ENCODE results near the gene PPCDC. TPM values are rescaled to one million over a fixed set of nuclear protein-coding genes. Genes with fewer than 3 reads are reported as not detected.
"Not testable (repeated sequence)": the region's sequence is repeated elsewhere in the genome, so short reads cannot be mapped to it uniquely, and the experiment has no call there.

The PPCDC gene
- total and polyA plus RNA-seq, 4 donors: 7.4 to 9.3 (median 8.4) TPM

GRCh38 chr15:75081150-75081549 is 57.8 kb downstream of the PPCDC start:
- no peak for TF ChIP-seq ZBTB33 (IDR thresholded peaks at IDR 0.05)
- TF ChIP-seq SP1 (IDR thresholded peaks at IDR 0.05): no peak
- no peak for TF ChIP-seq HNF4G (IDR thresholded peaks at IDR 0.05)
- TF ChIP-seq RAD21 (IDR thresholded peaks at IDR 0.05): no peak
- TF ChIP-seq, protein P1, sequence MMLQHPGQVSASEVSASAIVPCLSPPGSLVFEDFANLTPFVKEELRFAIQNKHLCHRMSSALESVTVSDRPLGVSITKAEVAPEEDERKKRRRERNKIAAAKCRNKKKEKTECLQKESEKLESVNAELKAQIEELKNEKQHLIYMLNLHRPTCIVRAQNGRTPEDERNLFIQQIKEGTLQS (IDR thresholded peaks at IDR 0.05): no peak
- H3K27me3 ChIP-seq (ENCODE audit: control insufficient read depth in 4 of 4, insufficient read depth in 4 of 4, low read length in 3 of 4): no peaks in the 10 kb centered on the region
- H3K9ac ChIP-seq (ENCODE audit: low read depth in 1 of 2, low read length in 2 of 2): no peak overlapping the region
- 92% methylated on average over 8 of the region's 8 CpGs for WGBS
- no peak overlapping the region for H3K4me3 ChIP-seq (ENCODE audit: low read depth in 1 of 3, low read length in 3 of 3)
- H3K27ac ChIP-seq (ENCODE audit: low read depth in 1 of 2, low read length in 2 of 2): no peak overlapping the region
- DNase-seq (ENCODE audit: low spot score): no peak
- H3K36me3 ChIP-seq (ENCODE audit: control insufficient read depth in 4 of 4, insufficient read depth in 3 of 4, low read depth in 1 of 4, low read length in 3 of 4): no peaks in the 10 kb centered on the region
- no peaks in the 10 kb centered on the region for H3K4me1 ChIP-seq (ENCODE audit: control insufficient read depth in 4 of 4, insufficient read depth in 4 of 4, low read length in 3 of 4)
- H3K9me3 ChIP-seq (ENCODE audit: control insufficient read depth in 4 of 4, low read length in 3 of 4): peaks cover 0 to 1% (median 0%) of the 10 kb centered on the region in 4 donors

DNA sequence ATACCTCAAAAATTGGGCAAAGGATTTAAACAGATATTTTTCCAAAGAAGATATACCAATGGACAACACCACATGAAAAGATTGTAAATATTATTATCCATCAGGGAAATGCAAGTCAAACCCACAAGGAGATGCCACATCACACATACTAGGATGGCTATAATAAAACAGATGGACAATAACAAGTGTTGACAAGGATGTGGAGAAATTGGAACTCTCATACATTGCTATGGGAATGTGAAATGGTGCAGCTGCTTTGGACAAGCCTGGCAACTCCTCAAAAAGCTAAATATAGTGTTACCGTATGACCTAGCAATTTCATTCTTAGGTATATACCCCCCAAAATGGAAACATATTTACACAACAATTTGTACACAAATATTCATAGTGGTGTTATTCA is 59.3 kb downstream of the PPCDC start:
- 82% methylated on average over 1 of the region's 1 CpG for WGBS
- no peak for DNase-seq (ENCODE audit: low spot score)

GRCh38 chr15:75085708-75086107 is 62.3 kb downstream of the PPCDC start:
- WGBS: 96% methylated on average over 3 of the region's 3 CpGs
- not testable (repeated sequence) for H3K27me3 ChIP-seq (ENCODE audit: control insufficient read depth in 4 of 4, insufficient read depth in 4 of 4, low read length in 3 of 4); H3K9me3 ChIP-seq (ENCODE audit: control insufficient read depth in 4 of 4, low read length in 3 of 4); H3K9ac ChIP-seq (ENCODE audit: low read depth in 1 of 2, low read length in 2 of 2); H3K4me1 ChIP-seq (ENCODE audit: control insufficient read depth in 4 of 4, insufficient read depth in 4 of 4, low read length in 3 of 4); H3K36me3 ChIP-seq (ENCODE audit: control insufficient read depth in 4 of 4, insufficient read depth in 3 of 4, low read depth in 1 of 4, low read length in 3 of 4); H3K27ac ChIP-seq (ENCODE audit: low read depth in 1 of 2, low read length in 2 of 2); H3K4me3 ChIP-seq (ENCODE audit: low read depth in 1 of 3, low read length in 3 of 3); DNase-seq (ENCODE audit: low spot score)

More for the DNA sequence above, 59.3 kb downstream of the PPCDC start:
- Histone ChIP-seq H3K4me3 (ENCODE audit: low read depth in 1 of 3, low read length in 3 of 3) (no peak overlapping the region), H3K36me3 (ENCODE audit: control insufficient read depth in 4 of 4, insufficient read depth in 3 of 4, low read depth in 1 of 4, low read length in 3 of 4) (no peaks in the 10 kb centered on the region), H3K9ac (ENCODE audit: low read depth in 1 of 2, low read length in 2 of 2) (no peak overlapping the region), H3K27ac (ENCODE audit: low read depth in 1 of 2, low read length in 2 of 2) (no peak overlapping the region), H3K9me3 (ENCODE audit: control insufficient read depth in 4 of 4, low read length in 3 of 4) (no peaks in the 10 kb centered on the region), H3K4me1 (ENCODE audit: control insufficient read depth in 4 of 4, insufficient read depth in 4 of 4, low read length in 3 of 4) (no peaks in the 10 kb centered on the region), H3K27me3 (ENCODE audit: control insufficient read depth in 4 of 4, insufficient read depth in 4 of 4, low read length in 3 of 4) (no peaks in the 10 kb centered on the region)
- TF ChIP-seq FOXA1 (IDR thresholded peaks at IDR 0.05): no peak
- no peak for TF ChIP-seq ZBTB33 (IDR thresholded peaks at IDR 0.05)
- TF ChIP-seq EGR1 (IDR thresholded peaks at IDR 0.05; ENCODE audit: low read depth in 2 of 2): no peak
- no peak for TF ChIP-seq NR2F2 (IDR thresholded peaks at IDR 0.05)
- TF ChIP-seq FOXA2 (IDR thresholded peaks at IDR 0.05): no peak
- TF ChIP-seq, protein P2, sequence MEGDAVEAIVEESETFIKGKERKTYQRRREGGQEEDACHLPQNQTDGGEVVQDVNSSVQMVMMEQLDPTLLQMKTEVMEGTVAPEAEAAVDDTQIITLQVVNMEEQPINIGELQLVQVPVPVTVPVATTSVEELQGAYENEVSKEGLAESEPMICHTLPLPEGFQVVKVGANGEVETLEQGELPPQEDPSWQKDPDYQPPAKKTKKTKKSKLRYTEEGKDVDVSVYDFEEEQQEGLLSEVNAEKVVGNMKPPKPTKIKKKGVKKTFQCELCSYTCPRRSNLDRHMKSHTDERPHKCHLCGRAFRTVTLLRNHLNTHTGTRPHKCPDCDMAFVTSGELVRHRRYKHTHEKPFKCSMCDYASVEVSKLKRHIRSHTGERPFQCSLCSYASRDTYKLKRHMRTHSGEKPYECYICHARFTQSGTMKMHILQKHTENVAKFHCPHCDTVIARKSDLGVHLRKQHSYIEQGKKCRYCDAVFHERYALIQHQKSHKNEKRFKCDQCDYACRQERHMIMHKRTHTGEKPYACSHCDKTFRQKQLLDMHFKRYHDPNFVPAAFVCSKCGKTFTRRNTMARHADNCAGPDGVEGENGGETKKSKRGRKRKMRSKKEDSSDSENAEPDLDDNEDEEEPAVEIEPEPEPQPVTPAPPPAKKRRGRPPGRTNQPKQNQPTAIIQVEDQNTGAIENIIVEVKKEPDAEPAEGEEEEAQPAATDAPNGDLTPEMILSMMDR (IDR thresholded peaks at IDR 0.05; ENCODE audit: low read depth, low read length, missing input control): no peak
- no peak for TF ChIP-seq HNF4A (conservative IDR thresholded peaks at IDR 0.05)
- TF ChIP-seq RXRA (IDR thresholded peaks at IDR 0.05): no peak
- TF ChIP-seq YY1 (IDR thresholded peaks at IDR 0.05): no peak
- TF ChIP-seq, protein P3, sequence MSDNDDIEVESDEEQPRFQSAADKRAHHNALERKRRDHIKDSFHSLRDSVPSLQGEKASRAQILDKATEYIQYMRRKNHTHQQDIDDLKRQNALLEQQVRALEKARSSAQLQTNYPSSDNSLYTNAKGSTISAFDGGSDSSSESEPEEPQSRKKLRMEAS (IDR thresholded peaks at IDR 0.05): no peak
- no peak for TF ChIP-seq SP1 (IDR thresholded peaks at IDR 0.05)
- TF ChIP-seq HNF4G (IDR thresholded peaks at IDR 0.05): no peak
- TF ChIP-seq, protein P1 (IDR thresholded peaks at IDR 0.05): no peak
- TF ChIP-seq JUND (IDR thresholded peaks at IDR 0.05): no peak
- no peak for TF ChIP-seq TAF1 (conservative IDR thresholded peaks at IDR 0.05)
